HepG2 (cell line): ENCODE measurements around the gene ZMAT2. TPM values are rescaled to one million over a fixed set of nuclear protein-coding genes. Genes with fewer than 3 reads are reported as not detected.

Source experiments
- ATAC-seq: fragments of 200-7000 bp; cut with Tn5 transposase; 3 replicates; pipeline ENCODE4 v1.9.1; 2020; ENCODE audit warnings: mild to moderate bottlenecking, moderate library complexity
- BruUV-seq: library from RNA; stranded (reverse); fragments of 400-500 nt; replicated peaks from 2 replicates; lab custom pipeline; 2021; lab: Mats Ljungman, UMichigan
- CTCF ChIA-PET: fragments of 300-600 bp; formaldehyde crosslinking; extraction: SDS; loops from one replicate; lab custom pipeline; 2021; ENCODE audit warnings: low total read pairs, inconsistent platforms, low intra/inter-chr PET ratio; lab: Yijun Ruan, JAX
- POLR2A ChIA-PET: fragments of 350-600 bp; sonication (Branson Sonifier 250); formaldehyde crosslinking; loops from one replicate; lab custom pipeline; 2020; ENCODE audit warnings: antibody characterized with exemption, inconsistent platforms; lab: Yijun Ruan, JAX
- DNase-seq: peaks from one replicate; pipeline ENCODE4 v3.0.0-alpha.2; 2015; ENCODE audit warnings: low spot score
- FAIRE-seq: peaks from 3 replicates; lab custom pipeline; 2011; peaks lifted over from hg19 to GRCh38; lab: Jason Lieb, UNC
- H2AFZ ChIP-seq: one replicate; pipeline ENCODE4 v1.6.1; 2011; ENCODE audit warnings: low read length, inconsistent platforms
- H3K27ac ChIP-seq: fragments of 300-600 bp; 3 replicates; pipeline ENCODE4 v1.8.0; 2011; ENCODE audit warnings: mixed run types, mild to moderate bottlenecking, mixed read lengths, low read length, inconsistent platforms; ENCODE audit not compliant: insufficient read depth; ENCODE audit errors: extremely low read length
- H3K27me3 ChIP-seq, 2 experiments: fragments of 200-600 bp in 1 of 2; 2 replicates in 1 of 2; 3 replicates in 1 of 2; pipeline versions ENCODE4 v1.6.0 to v1.8.0; 2011; ENCODE audit warnings: low read length in 2 of 2, mild to moderate bottlenecking in 2 of 2, moderate library complexity in 2 of 2, inconsistent platforms in 1 of 2; ENCODE audit not compliant: insufficient read depth in 2 of 2, control insufficient read depth in 1 of 2
- H3K36me3 ChIP-seq, 2 experiments: fragments of 200-600 bp in 1 of 2; replicated peaks in 1 of 2; 2 replicates in 1 of 2; 3 replicates in 1 of 2; pipeline versions ENCODE4 v1.5.1 to v1.8.0; 2011; ENCODE audit warnings: low read length in 2 of 2, inconsistent platforms in 1 of 2; ENCODE audit not compliant: insufficient read depth in 2 of 2, control insufficient read depth in 1 of 2
- H3K4me1 ChIP-seq: 2 replicates; pipeline ENCODE4 v1.5.1; 2012; ENCODE audit warnings: low read length, inconsistent platforms; ENCODE audit not compliant: insufficient read depth
- H3K4me2 ChIP-seq: 2 replicates; pipeline ENCODE4 v1.6.0; 2011; ENCODE audit warnings: low read depth, low read length, inconsistent platforms
- H3K4me3 ChIP-seq, 3 experiments: fragments of 200-600 bp in 1 of 3; sonication (generic), shearing (Covaris generic) in 1 of 3; replicated peaks in 1 of 3; 2 replicates each; pipeline ENCODE4 v1.5.1; 2011 to 2016; ENCODE audit warnings: low read length in 3 of 3, inconsistent platforms in 2 of 3, low read depth in 2 of 3, mild to moderate bottlenecking in 2 of 3, control low read depth in 1 of 3, mixed read lengths in 1 of 3; ENCODE audit not compliant: insufficient read depth in 1 of 3
- H3K79me2 ChIP-seq: one replicate; pipeline ENCODE4 v1.6.1; 2011; ENCODE audit warnings: low read length, inconsistent platforms; ENCODE audit not compliant: insufficient read depth
- H3K9ac ChIP-seq: 2 replicates; pipeline ENCODE4 v1.6.0; 2011; ENCODE audit warnings: mild to moderate bottlenecking, low read depth, low read length, inconsistent platforms; ENCODE audit not compliant: insufficient read depth
- H3K9me3 ChIP-seq: 2 replicates; pipeline ENCODE4 v1.5.1; 2012; ENCODE audit warnings: mild to moderate bottlenecking, low read length
- H4K20me1 ChIP-seq: 2 replicates; pipeline ENCODE4 v1.6.0; 2011; ENCODE audit warnings: inconsistent platforms, mild to moderate bottlenecking, low read length, moderate library complexity; ENCODE audit not compliant: insufficient read depth
- HDAC2 ChIP-seq: sonication (generic); formaldehyde crosslinking; IDR thresholded peaks from 2 replicates; pipeline ENCODE4 v1.4.0; 2020; ENCODE audit warnings: missing genetic modification reagents
- NR2C2 ChIP-seq: sonication (generic); formaldehyde crosslinking; IDR thresholded peaks from 2 replicates; pipeline ENCODE4 v1.4.0; 2020; ENCODE audit warnings: missing genetic modification reagents, mild to moderate bottlenecking, moderate library complexity, borderline replicate concordance
- PHF21A ChIP-seq: sonication (generic); formaldehyde crosslinking; IDR thresholded peaks from 2 replicates; pipeline ENCODE4 v1.5.0; 2020; ENCODE audit warnings: mild to moderate bottlenecking, missing genetic modification reagents
- SOX5 ChIP-seq: IDR thresholded peaks from 2 replicates; pipeline ENCODE4 v1.6.1; 2016; ENCODE audit warnings: borderline replicate concordance
- ZBTB37 ChIP-seq: sonication (generic); formaldehyde crosslinking; IDR thresholded peaks from 2 replicates; pipeline ENCODE4 v1.4.0; 2020; ENCODE audit warnings: mild to moderate bottlenecking, missing genetic modification reagents
- ZNF280B ChIP-seq: sonication (generic); formaldehyde crosslinking; IDR thresholded peaks from 2 replicates; pipeline ENCODE4 v1.5.0; 2020; ENCODE audit warnings: missing genetic modification reagents, mild to moderate bottlenecking, borderline replicate concordance
- ZNF407 ChIP-seq: sonication (generic); formaldehyde crosslinking; IDR thresholded peaks from one replicate; pipeline ENCODE4 v1.5.1; 2020; ENCODE audit warnings: mild to moderate bottlenecking, missing genetic modification reagents; ENCODE audit errors: not compliant biosample characterization
- ZNF451 ChIP-seq: sonication (generic); formaldehyde crosslinking; IDR thresholded peaks from 2 replicates; pipeline ENCODE4 v1.5.0; 2020; ENCODE audit warnings: mild to moderate bottlenecking, missing genetic modification reagents
- ZNF484 ChIP-seq: sonication (generic); formaldehyde crosslinking; IDR thresholded peaks from 2 replicates; pipeline ENCODE4 v1.5.1; 2020; ENCODE audit warnings: mild to moderate bottlenecking, low read depth, missing genetic modification reagents, borderline replicate concordance
- ZNF670 ChIP-seq: sonication (generic); formaldehyde crosslinking; IDR thresholded peaks from 2 replicates; pipeline ENCODE4 v1.8.0; 2022; ENCODE audit warnings: mild to moderate bottlenecking, missing genetic modification reagents, borderline replicate concordance
- ZNF75D ChIP-seq: sonication (generic); formaldehyde crosslinking; IDR thresholded peaks from 2 replicates; pipeline ENCODE4 v1.8.1; 2023; ENCODE audit warnings: missing genetic modification reagents, mild to moderate bottlenecking, borderline replicate concordance
- WGBS: methylation state at CpG from one replicate; pipeline ENCODE4 v1.1.6; 2017; ENCODE audit warnings: low lambda C conversion rate; 5-methylcytosine and 5-hydroxymethylcytosine counted together
- in situ Hi-C: cut with HindIII; loops from 2 replicates; pipeline ENCODE4 v1.10.0; 2017; ENCODE audit warnings: low pct_unique_long_range_greater_than_20kb; ENCODE audit not compliant: extremely low pct_ligation_motif_present
- intact Hi-C: fragments of 100-400 bp; cut with micrococcal nuclease; formaldehyde crosslinking; loops from one replicate; pipeline ENCODE4 v1.10.0; 2022; ENCODE audit not compliant: unreplicated experiment
- polyA plus RNA-seq, 8 experiments: library from polyadenylated mRNA; depleted of rRNA in 3 of 8; stranded (reverse) in 7 of 8; unstranded in 1 of 8; fragments of >200 nt; fragmentation: Illumina TruSeq in 4 of 8; extraction: Trizol in 4 of 8; gene quantifications; 2 replicates each; pipeline versions ENCODE4 v1.2.1 to v1.2.3, GENCODE V29; 2011 to 2016; ENCODE audit warnings: low read depth in 4 of 8, missing spikeins in 1 of 8, mixed read lengths in 1 of 8; ENCODE audit not compliant: insufficient read depth in 1 of 8
- total RNA-seq, 5 experiments: library from RNA; depleted of rRNA; stranded (reverse); fragments of >200 nt; fragmentation: Illumina TruSeq; extraction: Trizol; gene quantifications; 2 replicates each; pipeline ENCODE4 v1.2.3, GENCODE V29; 2016; ENCODE audit warnings: low read depth in 1 of 5

ZMAT2 gene
- total and polyA plus RNA-seq, 2 of the 13 experiments (the other 11 are each of a cell fraction or from before 2014, with no cell fraction given), result 35.4 to 92.8 TPM

DNA sequence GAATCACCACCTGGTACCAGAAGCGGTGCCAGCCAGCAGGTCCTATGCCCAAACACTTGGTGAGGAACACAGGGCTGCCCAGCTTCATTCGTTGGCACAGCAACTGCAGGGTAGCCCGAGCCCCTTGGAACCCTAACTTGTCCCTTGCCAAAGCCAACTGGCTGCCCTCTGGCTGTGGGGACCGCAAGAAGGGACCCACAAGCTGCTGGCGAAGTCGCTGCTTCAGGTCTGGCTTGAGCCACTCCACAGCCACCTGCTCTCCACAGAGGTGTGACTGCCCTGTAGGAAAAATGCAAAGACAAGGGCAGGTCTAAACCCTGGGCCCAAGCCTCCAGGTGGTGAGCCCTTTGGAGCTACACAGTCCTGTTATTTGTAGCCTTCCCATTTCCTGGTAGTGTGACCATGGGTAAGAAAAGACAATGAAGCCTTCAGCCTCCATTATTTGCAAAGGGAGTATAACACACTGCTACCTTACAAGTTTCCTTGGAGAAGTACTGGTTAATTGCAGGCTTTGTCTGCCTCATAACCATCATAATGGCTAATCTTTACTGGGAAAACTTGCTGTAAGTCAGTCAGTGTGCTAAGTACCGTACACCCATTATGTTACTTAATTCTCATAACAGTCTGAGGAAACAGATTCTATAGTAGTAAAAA, 28.6 kb upstream of the ZMAT2 start:
- Histone ChIP-seq H3K9me3 (no peaks in the 10 kb centered on the region), H2AFZ (no peak overlapping the region), H3K4me1 (peaks cover 6% of the 10 kb centered on the region), H3K36me3 (peaks cover 25 to 60% of the 10 kb centered on the region in 2 experiments; a peak in 4 of 5 replicates), H3K9ac (no peak overlapping the region), H3K79me2 (peaks cover 6% of the 10 kb centered on the region), H4K20me1 (no peaks in the 10 kb centered on the region), H3K27ac (no peak overlapping the region), H3K4me2 (no peak overlapping the region), H3K27me3 (no peaks in the 10 kb centered on the region), H3K4me3 (no peak overlapping the region)
- BruUV-seq, result no TSS peak
- POLR2A ChIA-PET, result no interaction called here
- intact Hi-C loops, result no loop called here
- FAIRE-seq (no peak), ATAC-seq (peak; percentile 11; the same call in 2 of the 3 replicates), DNase-seq (no peak)
- in situ Hi-C loops, result no loop called here
- CTCF ChIA-PET, result no interaction called here
- 97% methylated on average over 4 of the region's 7 CpGs for WGBS
- TF ChIP-seq NR2C2 (no peak), ZNF280B (CRISPR knock-in tag) (no peak), ZNF407 (CRISPR knock-in tag) (no peak), ZNF75D (CRISPR knock-in tag) (no peak), ZBTB37 (CRISPR knock-in tag) (no peak), ZNF484 (no peak), ZNF451 (CRISPR knock-in tag) (no peak), HDAC2 (no peak), ZNF670 (CRISPR knock-in tag) (no peak), PHF21A (CRISPR knock-in tag) (no peak), SOX5 (CRISPR knock-in tag) (no peak)
